HG03354 (cell line): ENCODE data around the gene TBX1.
"Not testable (repeated sequence)": the region's sequence is repeated elsewhere in the genome, so short reads cannot be mapped to it uniquely, and the experiment has no call there.

Experiments used
- ATAC-seq: cut with Tn5 transposase; IDR thresholded peaks from one replicate; pipeline ENCODE4 v1.9.1; 2021; ENCODE audit warnings: mild to moderate bottlenecking; ENCODE audit not compliant: unreplicated experiment, poor library complexity, severe bottlenecking

The TBX1 gene

DNA sequence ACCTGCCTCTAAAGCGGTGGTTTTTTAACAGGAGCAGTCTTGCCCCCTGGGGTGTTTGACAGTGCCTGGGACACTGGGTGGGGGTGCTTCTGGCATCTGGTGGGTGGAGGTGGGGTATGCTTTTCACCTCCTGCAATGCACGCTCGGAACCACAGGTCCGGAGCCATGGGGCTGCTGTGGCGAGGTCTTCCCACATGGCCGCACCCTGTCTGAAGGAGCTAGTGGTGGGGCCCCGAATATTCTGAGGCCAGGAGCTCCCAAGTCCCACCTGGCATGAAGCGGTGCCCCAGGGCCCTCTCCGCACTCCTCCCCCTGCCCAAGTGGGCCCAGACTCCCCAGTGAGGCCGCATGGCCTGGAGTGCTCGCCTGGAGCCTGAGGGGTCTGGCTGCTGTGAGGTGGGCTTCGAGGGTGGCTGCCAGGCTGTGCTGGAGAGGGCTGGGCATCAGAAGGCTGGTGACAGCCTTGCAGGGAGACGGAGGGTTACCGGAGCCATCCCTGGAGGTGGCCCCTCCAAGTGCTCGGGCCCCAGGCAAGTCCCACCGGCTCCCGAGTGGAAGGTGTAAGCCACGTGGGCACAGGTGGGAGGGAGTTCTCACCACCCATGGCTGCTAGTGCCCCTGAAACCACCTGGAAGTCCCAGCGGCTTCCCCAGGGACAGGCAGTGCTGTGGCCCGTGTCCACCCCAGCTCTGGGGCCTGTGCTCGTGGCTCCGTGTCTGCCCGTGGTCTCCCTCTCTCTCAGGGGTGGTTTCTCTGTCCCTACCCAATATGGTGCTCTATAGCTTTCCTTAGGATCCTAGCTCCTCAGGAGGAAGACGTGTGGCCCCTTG is 15.1 kb downstream of the TBX1 start:
- ATAC-seq: no peak

DNA sequence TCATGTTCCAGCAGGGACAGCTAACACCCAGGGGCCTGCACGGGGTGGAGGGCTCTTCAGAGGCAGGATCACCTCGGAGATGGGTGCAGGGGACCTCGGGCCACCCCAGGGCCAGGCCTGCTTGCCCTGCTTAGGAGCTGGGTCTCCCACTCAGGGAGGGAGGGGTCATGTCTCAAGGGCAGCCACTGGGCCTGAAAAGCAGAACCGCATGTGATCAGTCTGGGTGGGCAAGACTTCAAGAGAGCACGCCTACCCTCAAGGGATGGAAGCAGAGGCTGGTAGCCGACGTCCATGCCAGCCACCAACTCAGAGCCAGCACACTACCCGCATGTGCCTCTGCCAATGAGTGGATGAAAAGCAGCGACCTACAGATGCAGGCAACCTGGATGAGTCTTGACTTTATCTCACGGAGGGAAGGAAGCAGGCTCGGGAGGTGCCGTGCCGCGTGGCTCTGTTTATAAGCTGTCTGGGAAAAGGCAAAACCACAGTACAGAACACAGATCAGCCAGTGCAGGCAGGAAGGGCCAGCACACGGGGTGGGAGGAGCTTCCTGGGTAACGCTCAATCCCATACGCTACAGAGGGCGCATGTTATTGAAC is 16.0 kb downstream of the TBX1 start:
- ATAC-seq: no peak

DNA sequence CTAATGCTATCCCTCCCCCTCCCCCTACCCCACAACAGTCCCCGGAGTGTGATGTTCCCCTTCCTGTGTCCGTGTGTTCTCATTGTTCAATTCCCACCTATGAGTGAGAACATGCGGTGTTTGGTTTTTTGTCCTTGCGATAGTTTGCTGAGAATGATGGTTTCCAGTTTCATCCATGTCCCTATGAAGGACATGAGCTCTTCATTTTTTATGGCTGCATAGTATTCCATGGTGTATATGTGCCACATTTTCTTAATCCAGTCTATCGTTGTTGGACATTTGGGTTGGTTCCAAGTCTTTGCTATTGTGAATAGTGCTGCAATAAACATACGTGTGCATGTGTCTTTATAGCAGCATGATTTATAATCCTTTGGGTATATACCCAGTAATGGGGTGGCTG is 16.6 kb downstream of the TBX1 start:
- ATAC-seq: not testable (repeated sequence)

DNA sequence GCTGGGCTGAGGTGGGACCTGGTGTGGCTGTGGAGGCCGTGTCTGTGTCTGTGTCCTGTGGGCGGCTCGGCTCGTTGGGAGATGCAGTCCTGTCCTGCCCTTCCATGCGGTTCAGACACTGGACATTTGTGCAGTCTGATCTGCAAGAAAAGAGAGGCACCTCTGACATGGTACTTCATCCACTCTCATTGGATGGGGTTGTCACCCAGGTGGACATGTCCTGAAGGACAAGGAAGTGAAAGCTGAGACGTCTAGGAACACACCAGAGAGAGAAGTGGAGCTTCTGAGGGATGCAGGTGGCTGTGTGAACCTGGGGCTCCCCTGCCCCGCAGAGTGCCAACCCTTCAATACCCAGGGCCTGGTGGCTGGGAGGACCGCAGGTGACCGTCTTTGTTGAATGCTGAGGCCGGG is 18.4 kb downstream of the TBX1 start:
- no peak for ATAC-seq

DNA sequence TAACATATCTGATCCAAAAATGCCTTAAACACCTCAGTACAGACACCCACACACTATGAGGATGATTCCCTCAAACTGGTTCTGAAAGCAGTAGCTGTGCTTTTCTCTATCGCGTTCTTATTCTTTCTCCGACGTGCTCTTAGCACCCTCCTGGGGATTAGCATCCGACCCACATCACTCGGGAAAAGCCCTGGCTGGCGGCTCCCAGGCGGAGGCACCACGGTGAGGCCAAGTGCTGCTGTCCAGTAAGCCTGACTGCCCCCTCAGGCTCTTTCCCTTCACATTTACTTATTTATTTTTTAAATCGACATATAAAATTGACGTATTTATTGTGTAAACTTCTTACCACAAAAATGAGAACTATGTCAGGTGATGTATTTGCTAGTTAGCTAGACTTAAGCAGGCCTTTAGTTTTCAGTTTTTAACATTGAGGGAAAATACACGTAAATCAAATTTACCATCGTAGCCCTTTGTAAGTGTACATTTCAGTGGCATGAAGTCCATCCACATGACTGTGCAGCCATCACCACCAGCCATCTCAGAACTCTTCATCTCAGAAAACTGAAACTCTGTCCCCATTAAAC is 19.2 kb downstream of the TBX1 start:
- ATAC-seq: no peak

DNA sequence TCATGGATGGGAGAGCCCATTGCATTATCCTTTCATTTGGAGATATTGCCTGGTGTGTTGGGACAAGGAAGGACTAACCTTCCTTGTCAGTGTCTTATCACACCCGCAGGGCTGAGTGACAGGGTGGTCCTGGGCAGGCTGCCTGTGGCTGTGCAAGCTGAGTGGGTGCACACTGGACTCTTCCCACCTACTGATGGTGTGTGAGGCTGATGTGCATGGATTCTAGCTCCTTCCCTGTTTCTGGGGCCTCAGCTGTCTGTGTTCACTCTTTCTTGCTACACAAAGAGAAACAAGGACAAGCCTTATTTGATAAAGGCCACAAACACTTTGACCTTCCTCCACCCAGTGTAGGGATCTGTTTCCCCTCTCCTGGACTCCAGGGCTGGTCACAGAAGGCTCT is 22.0 kb downstream of the TBX1 start:
- no peak for ATAC-seq

DNA sequence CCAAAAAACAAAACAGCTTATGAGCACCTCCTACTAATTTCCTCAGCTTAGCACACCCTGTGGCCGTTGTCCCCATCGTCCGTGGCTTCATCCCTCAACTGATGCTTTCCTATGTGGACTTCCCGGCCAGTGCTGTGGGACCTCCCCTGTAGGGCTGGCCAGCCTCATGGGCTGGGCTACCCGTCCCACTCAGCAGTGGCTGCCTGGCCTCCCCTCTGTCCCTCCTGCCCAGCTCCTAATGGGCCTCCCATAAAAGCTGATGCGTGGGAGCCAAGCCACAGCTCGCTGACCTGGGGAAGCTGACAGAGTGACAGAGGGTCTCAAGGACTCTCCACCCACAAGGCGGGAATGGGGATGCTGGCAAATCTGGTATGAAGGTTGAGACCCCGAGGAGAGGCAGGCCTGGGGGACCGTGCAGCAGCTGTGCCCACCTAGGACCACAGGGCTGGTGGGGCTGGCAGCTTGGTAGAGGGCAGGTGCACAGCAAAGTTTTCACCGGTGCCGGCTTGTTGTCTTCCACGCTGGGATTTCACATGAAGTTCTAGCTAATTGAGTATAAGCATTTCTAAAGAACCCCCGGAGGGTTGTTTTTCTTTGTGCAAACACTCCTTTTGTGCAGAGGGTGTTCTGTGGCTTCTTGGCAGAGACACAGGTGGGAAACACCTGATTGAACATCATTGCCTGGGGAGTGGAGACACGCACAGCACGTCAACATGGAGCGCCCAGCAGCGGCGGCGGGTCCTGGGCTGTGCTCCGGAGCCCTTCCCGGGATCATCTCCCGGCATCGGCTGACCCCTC is 23.2 kb downstream of the TBX1 start:
- ATAC-seq: no peak

DNA sequence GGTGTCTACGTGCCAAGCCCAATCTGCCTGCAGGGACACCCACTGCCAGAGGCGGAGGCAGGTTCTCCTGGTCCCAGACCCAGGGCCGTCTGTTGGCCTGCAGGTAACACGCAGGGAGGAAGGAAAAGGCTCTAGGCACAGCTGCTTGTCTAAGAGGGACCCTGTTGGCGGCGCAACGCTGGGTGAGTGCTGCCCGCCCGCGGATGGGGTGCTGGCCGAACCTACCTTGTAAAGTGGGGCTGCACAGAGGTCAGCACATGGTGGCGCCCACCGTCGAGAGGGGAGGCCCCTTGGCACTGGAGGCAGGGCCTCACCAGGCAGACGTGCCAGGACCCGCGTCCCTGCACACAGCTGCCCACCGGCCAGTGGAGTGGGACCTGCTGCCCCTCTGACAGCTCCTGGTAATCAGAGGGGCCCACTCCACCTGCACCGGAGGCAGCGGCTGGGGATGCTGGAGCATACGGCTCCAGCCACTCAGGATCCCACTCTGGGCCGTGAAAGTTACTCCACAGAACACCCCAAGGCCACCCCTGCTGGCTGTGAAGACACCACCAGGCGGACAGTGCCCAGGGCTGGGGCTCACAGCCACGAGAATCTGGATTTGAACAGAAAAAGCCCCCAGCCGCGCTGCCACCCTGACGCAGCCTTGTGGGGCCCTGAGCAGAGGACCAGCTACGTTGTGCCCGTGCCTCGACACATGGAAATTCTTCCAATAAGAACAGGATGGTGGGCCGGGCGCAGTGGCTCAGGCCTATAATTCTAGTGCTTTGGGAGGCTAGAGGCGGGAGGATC is 24.0 kb downstream of the TBX1 start:
- ATAC-seq: no peak

DNA sequence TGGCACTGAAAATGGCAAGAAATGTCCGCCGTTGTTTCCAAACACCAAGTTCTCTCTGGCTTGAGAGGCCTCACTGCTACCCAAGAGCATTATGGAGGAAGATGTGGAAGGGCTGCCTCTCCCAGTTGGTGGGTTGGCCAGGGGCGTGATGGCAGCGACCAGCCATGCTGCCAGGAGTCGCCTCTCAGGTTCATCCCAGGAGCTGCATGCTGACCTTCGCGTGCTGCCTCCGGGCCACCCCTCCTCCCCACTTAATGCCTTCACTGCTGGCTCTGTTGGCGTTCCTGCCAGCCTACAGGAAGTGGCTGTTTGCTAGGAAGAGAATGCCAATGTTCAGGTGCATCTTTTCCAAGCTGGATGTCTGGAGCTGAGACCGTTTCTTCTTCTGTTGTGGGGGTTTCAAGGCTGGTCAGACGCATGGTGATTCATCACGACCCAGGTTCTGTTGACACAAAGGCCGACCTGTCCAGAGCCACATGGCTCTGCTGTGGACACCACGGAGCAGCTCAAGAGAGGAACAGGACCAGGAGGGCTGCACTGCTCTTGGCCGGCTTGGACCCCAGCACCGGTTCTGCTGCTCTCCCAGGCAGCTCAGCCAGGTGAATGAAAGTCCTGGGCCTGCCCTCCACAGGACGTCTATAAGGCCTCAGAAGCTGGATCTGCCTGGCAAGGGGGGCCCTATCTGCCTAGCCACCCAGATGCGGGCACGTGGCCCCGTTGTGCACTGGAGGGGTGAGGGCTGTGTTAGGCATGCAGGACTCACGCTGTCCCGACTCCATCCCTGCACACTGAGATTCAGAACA is 25.1 kb downstream of the TBX1 start:
- no peak for ATAC-seq

DNA sequence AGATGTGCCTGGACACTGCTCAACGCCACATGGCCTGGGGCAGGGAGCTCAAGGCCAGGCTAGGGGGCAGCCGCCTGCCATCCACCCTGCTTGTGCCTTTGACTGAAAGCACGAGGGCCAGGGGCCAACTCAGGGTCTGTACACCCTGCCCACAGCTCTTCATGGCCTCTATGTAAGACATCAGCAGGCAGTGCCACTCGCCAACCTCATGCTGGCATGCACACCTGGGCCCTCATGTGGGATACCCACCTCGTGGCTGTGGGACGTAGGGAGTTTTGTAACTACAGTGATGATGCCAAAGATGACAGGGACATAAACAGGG is 25.6 kb downstream of the TBX1 start:
- ATAC-seq: no peak

DNA sequence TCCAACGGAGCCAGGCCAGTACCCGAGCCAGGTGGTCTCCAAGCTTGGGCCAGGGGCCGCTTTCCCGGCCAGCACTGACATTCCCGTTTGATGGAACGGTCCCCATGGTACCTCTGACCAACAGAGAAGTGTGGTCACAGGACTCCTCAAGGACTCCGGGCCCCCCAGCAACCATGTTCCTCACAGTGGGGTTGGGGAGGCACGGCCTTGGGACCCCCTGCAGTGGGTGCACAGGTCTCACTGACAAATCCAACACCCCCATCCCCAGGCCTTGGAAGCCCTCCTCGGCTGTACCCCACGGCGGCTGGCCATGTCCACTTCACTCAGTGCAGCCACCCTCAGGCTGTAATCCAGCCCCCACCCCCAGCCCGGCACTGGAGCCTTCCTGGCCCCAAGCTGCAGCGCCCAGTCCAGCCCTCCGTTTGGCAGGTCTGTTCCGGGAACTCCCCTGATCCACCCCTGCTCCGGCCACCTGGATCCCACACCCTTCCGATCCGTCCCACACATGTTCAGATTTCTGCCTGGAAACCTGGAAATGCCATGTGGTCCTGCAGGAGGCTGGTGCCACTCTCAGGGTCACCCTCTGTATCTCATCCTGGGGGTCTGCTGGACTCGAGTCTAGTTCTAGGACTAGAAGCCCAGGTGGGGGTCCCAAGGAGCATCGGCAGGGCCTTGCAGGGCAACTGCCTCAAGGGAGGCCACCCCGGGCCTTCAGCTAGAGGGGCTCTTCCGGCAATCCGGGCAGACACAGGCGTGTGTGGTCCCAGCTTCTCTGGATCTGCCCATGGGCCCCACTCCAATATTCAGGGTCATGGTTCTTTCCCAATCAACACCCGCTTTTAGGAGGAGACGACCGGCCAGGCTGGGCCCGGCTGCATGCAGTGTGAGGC is 26.6 kb downstream of the TBX1 start:
- no peak for ATAC-seq

DNA sequence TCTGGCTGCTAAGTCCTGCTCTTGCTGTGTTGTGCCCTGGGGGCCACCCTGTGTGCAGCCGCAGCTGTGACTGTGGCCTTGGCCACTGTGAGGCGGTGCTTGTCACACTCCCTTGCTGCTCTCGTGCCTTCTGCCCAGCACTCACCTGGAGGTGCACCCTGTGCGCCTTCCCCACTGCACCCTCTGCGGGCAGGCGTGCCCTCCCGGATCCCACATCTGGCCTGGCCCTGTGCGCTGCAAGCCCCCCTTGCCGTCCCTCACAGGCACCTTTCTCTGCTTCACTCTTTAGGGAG is 27.2 kb downstream of the TBX1 start:
- no peak for ATAC-seq

DNA sequence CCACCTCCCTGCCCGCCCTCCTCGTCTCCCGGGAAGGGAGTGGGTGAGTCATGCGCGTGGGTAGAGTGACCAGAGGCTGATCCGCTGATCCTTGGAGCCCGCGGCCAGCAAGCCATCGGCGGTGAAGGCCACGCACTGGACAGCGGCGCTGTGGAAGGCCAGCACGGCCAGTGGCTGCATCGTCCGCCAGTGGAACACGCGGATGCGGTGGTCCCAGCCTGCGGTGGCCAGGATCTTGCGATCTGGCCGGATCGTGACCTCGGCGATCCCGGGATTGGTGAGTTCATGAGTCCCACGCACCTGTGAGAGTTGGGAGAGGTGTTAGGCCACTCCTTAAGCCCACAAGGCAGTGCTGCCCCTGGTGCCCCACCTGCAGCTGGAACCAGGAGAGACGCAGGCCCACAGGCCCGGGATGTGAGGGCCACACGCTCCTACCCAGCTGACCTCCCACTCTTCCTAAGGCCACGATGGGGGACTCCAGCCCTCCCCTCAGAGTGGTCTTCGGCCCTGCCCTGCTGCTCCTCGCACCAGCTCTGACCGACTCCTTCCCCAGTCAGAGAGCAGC is 28.2 kb downstream of the TBX1 start:
- no peak for ATAC-seq

DNA sequence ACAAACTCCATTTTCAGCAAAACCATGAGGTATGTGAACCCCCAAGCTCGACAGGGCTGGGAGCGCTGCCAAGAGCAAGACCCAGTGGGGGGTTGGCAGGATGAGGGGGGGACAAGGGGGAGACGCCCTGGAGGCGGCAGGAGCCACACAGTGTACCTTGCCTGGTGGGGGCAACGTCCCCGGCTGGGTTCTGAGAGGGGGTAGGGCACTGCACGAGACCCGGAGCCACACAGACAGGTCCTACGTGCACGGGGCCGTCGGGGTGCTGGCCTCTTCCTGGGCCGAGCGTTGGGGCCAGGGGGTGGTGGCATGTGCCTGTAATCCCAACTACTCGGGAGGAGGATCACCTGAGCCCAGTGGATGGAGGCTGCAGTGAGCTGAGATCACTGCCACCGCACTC is 28.8 kb downstream of the TBX1 start:
- no peak for ATAC-seq

DNA sequence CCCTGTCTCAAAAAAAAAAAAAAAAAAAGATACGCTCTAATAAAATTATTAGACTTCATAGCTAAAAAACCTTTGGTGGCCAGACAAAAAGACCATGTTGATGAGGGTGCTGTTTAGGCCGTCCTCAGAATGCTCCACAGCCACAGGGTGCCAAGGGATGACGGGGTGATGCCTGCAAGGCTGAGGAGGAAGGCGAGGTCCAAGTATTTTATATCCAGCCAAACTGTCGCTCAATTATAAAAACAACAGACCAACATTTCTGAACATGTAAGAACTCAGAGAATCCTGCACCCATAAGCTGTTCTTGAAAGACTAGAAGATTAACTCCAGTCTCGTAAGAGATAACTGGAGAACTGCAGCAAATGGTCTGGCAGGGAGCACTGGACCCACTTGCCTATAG is 29.2 kb downstream of the TBX1 start:
- no peak for ATAC-seq

DNA sequence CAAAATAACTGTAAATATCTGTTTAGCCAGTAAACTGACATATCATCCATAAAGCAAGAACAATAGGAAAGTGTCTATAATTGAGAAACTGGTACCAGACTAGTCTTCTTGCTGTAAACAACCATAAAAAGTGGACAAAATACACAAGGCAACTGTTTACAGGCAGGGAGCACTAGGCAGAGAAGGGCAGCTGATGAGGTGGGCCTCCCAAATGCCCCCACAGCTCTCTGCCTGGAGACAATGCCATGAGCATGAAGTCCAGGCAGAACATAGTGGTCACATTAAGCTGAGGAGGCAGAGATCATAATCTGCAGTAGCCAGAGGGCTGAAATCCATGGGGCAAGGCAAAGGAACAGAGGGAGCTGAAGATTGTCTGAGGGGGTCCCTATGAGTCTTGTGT is 30.7 kb downstream of the TBX1 start:
- ATAC-seq: no peak

DNA sequence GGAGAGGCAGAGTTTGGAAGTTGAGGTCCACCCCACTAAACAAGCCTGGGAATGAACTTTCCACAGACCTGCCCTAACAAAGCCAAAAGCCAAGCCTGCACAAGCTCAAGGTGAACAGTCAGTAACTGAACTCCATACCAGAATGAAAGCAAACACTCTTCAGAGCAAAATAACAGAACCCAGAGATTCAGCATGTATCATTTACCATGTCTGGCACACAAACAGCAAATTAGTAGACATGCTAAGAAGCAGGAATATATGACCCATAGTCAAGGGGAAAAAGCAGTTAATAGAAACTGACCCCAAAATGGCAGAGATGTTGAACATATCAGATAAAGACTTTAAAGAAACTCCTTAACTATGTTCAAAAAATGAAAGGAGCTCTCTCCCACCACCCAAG is 31.3 kb downstream of the TBX1 start:
- ATAC-seq: no peak

DNA sequence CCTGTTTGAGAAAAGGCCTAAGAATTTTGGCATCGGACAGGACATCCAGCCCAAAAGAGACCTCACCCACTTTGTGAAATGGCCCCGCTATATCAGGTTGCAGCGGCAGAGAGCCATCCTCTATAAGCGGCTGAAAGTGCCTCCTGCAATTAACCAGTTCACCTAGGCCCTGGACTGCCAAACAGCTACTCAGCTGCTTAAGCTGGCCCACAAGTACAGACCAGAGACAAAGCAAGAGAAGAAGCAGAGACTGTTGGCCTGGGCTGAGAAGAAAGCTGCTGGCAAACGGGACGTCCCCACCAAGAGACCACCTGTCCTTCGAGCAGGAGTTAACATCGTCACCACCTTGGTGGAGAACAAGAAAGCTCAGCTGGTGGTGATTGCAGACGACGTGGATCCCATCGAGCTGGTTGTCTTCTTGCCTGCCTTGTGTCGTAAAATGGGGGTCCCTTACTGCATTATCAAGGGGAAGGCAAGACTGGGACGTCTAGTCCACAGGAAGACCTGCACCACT is 31.9 kb downstream of the TBX1 start:
- ATAC-seq: not testable (repeated sequence)
